HepG2 (cell line): ENCODE results near the gene ABHD17A. TPM values are rescaled to one million over a fixed set of nuclear protein-coding genes. Genes with fewer than 3 reads are reported as not detected.

Experiments used
- GATAD1 ChIP-seq: IDR thresholded peaks from 2 replicates; pipeline ENCODE4 v1.6.1; 2016; ENCODE audit warnings: missing genetic modification reagents, missing compliant biosample characterization
- KLF15 ChIP-seq: sonication (generic); formaldehyde crosslinking; IDR thresholded peaks from 2 replicates; pipeline ENCODE4 v1.8.1; 2023; ENCODE audit warnings: borderline replicate concordance, mild to moderate bottlenecking, inconsistent platforms, missing genetic modification reagents, mixed read lengths
- ZNF441 ChIP-seq: sonication (generic); formaldehyde crosslinking; IDR thresholded peaks from 2 replicates; pipeline ENCODE4 v1.7.0; 2021; ENCODE audit warnings: missing genetic modification reagents, borderline replicate concordance
- polyA plus RNA-seq, 8 experiments: library from polyadenylated mRNA; depleted of rRNA in 3 of 8; stranded (reverse) in 7 of 8; unstranded in 1 of 8; fragments of >200 nt; fragmentation: Illumina TruSeq in 4 of 8; extraction: Trizol in 4 of 8; gene quantifications; 2 replicates each; pipeline versions ENCODE4 v1.2.1 to v1.2.3, GENCODE V29; 2011 to 2016; ENCODE audit warnings: low read depth in 4 of 8, missing spikeins in 1 of 8, mixed read lengths in 1 of 8; ENCODE audit not compliant: insufficient read depth in 1 of 8
- total RNA-seq, 5 experiments: library from RNA; depleted of rRNA; stranded (reverse); fragments of >200 nt; fragmentation: Illumina TruSeq; extraction: Trizol; gene quantifications; 2 replicates each; pipeline ENCODE4 v1.2.3, GENCODE V29; 2016; ENCODE audit warnings: low read depth in 1 of 5
- TF ChIP-seq, protein P1 (sequence below): sonication (generic); formaldehyde crosslinking; IDR thresholded peaks from 2 replicates; pipeline ENCODE4 v1.8.0; 2022; ENCODE audit warnings: mild to moderate bottlenecking, missing genetic modification reagents; ENCODE audit not compliant: insufficient replicate concordance
- TF ChIP-seq, protein P2 (sequence below): IDR thresholded peaks from 2 replicates; pipeline ENCODE4 v1.6.1; 2012; ENCODE audit warnings: low read length, improper control_type of control experiment
- TF ChIP-seq, protein P3 (sequence below), 2 experiments: sonication (generic) in 1 of 2; formaldehyde crosslinking in 1 of 2; IDR thresholded peaks; 2 replicates each; pipeline versions ENCODE4 v1.4.0 to v1.6.1; 2016 to 2020; ENCODE audit warnings: borderline replicate concordance in 1 of 2, low read depth in 1 of 2, mild to moderate bottlenecking in 1 of 2, missing genetic modification reagents in 1 of 2
- TF ChIP-seq, protein P4 (sequence below): IDR thresholded peaks from 2 replicates; pipeline ENCODE4 v1.6.1; 2016; ENCODE audit warnings: low read depth, control low read depth
- TF ChIP-seq, protein P5 (sequence below), 2 experiments: IDR thresholded peaks; 2 replicates each; pipeline ENCODE4 v1.6.1; 2011 to 2012; ENCODE audit warnings: low read length in 2 of 2, borderline replicate concordance in 1 of 2, low read depth in 1 of 2, mild to moderate bottlenecking in 1 of 2, moderate library complexity in 1 of 2

Gene ABHD17A
- total and polyA plus RNA-seq, 2 of the 13 experiments (the other 11 are each of a cell fraction or from before 2014, with no cell fraction given), result 27.7 to 40.8 TPM

DNA sequence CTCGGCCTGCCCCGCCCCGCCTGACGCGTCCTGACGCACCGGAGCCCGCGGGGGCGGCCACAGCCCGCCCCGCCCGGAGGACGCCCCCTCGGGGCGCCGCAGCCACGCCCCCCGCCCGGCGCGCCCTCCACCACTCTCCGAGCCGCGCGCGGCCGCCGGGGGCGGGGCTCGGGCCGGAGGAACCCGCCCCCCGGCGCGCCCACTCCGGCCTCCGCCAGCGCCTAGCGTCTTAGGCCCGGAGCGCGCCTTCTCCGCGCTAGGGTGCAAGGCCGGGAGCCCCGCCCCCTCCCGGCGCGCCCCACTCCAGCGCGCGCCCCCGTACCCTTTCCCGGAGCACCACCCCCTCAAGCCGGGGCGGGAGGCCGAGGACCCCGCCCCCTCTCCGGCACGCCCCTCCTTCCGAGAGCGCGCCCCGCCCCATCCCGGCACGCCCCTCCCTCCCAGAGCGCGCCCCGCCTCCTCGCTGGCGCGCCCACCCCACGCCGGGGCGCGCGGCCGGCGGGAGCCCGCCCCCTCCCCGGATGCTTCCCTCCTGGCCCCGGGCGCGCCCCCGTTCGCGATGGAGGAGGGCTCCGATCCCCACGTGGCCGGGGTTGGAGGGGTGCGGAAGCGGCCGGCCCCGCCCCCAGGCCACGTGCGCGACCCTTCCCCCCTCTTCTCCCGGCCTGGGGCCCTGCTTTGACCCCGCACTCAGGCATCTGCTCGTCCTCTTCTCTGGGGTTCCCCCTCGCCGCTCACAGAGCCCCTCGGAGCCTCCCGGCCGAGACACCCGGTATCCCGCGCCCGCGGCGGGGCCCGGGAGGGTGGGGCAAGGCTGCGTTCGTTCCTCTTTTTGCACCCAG lies 21.4 kb downstream of the ABHD17A start (continued):
- TF ChIP-seq, protein P1, sequence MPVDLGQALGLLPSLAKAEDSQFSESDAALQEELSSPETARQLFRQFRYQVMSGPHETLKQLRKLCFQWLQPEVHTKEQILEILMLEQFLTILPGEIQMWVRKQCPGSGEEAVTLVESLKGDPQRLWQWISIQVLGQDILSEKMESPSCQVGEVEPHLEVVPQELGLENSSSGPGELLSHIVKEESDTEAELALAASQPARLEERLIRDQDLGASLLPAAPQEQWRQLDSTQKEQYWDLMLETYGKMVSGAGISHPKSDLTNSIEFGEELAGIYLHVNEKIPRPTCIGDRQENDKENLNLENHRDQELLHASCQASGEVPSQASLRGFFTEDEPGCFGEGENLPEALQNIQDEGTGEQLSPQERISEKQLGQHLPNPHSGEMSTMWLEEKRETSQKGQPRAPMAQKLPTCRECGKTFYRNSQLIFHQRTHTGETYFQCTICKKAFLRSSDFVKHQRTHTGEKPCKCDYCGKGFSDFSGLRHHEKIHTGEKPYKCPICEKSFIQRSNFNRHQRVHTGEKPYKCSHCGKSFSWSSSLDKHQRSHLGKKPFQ (CRISPR knock-in tag), result no peak
- TF ChIP-seq, protein P2, sequence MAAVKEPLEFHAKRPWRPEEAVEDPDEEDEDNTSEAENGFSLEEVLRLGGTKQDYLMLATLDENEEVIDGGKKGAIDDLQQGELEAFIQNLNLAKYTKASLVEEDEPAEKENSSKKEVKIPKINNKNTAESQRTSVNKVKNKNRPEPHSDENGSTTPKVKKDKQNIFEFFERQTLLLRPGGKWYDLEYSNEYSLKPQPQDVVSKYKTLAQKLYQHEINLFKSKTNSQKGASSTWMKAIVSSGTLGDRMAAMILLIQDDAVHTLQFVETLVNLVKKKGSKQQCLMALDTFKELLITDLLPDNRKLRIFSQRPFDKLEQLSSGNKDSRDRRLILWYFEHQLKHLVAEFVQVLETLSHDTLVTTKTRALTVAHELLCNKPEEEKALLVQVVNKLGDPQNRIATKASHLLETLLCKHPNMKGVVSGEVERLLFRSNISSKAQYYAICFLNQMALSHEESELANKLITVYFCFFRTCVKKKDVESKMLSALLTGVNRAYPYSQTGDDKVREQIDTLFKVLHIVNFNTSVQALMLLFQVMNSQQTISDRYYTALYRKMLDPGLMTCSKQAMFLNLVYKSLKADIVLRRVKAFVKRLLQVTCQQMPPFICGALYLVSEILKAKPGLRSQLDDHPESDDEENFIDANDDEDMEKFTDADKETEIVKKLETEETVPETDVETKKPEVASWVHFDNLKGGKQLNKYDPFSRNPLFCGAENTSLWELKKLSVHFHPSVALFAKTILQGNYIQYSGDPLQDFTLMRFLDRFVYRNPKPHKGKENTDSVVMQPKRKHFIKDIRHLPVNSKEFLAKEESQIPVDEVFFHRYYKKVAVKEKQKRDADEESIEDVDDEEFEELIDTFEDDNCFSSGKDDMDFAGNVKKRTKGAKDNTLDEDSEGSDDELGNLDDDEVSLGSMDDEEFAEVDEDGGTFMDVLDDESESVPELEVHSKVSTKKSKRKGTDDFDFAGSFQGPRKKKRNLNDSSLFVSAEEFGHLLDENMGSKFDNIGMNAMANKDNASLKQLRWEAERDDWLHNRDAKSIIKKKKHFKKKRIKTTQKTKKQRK, result no peak
- TF ChIP-seq, protein P3, sequence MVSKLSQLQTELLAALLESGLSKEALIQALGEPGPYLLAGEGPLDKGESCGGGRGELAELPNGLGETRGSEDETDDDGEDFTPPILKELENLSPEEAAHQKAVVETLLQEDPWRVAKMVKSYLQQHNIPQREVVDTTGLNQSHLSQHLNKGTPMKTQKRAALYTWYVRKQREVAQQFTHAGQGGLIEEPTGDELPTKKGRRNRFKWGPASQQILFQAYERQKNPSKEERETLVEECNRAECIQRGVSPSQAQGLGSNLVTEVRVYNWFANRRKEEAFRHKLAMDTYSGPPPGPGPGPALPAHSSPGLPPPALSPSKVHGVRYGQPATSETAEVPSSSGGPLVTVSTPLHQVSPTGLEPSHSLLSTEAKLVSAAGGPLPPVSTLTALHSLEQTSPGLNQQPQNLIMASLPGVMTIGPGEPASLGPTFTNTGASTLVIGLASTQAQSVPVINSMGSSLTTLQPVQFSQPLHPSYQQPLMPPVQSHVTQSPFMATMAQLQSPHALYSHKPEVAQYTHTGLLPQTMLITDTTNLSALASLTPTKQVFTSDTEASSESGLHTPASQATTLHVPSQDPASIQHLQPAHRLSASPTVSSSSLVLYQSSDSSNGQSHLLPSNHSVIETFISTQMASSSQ (IDR thresholded peaks at IDR 0.05; ENCODE audit: low read depth), result no peak
- TF ChIP-seq, protein P3 (CRISPR knock-in tag; IDR thresholded peaks at IDR 0.05; ENCODE audit: borderline replicate concordance), result peak; percentile 29; the same call in 1 of the 2 replicates
- TF ChIP-seq, protein P4, sequence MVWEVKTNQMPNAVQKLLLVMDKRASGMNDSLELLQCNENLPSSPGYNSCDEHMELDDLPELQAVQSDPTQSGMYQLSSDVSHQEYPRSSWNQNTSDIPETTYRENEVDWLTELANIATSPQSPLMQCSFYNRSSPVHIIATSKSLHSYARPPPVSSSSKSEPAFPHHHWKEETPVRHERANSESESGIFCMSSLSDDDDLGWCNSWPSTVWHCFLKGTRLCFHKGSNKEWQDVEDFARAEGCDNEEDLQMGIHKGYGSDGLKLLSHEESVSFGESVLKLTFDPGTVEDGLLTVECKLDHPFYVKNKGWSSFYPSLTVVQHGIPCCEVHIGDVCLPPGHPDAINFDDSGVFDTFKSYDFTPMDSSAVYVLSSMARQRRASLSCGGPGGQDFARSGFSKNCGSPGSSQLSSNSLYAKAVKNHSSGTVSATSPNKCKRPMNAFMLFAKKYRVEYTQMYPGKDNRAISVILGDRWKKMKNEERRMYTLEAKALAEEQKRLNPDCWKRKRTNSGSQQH (CRISPR knock-in tag), result peak; percentile 30; the same call in 1 of the 2 replicates
- peak; percentile 30; the same call in 1 of the 2 replicates for TF ChIP-seq KLF15
- TF ChIP-seq, protein P5, sequence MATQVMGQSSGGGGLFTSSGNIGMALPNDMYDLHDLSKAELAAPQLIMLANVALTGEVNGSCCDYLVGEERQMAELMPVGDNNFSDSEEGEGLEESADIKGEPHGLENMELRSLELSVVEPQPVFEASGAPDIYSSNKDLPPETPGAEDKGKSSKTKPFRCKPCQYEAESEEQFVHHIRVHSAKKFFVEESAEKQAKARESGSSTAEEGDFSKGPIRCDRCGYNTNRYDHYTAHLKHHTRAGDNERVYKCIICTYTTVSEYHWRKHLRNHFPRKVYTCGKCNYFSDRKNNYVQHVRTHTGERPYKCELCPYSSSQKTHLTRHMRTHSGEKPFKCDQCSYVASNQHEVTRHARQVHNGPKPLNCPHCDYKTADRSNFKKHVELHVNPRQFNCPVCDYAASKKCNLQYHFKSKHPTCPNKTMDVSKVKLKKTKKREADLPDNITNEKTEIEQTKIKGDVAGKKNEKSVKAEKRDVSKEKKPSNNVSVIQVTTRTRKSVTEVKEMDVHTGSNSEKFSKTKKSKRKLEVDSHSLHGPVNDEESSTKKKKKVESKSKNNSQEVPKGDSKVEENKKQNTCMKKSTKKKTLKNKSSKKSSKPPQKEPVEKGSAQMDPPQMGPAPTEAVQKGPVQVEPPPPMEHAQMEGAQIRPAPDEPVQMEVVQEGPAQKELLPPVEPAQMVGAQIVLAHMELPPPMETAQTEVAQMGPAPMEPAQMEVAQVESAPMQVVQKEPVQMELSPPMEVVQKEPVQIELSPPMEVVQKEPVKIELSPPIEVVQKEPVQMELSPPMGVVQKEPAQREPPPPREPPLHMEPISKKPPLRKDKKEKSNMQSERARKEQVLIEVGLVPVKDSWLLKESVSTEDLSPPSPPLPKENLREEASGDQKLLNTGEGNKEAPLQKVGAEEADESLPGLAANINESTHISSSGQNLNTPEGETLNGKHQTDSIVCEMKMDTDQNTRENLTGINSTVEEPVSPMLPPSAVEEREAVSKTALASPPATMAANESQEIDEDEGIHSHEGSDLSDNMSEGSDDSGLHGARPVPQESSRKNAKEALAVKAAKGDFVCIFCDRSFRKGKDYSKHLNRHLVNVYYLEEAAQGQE (IDR thresholded peaks at IDR 0.05; ENCODE audit: borderline replicate concordance in 1 of 2, low read depth in 1 of 2, low read length in 2 of 2), result peak in 1 of 2 experiments; percentile 10; a peak in 1 of 4 replicates
- no peak for TF ChIP-seq ZNF441 (CRISPR knock-in tag)
- no peak; the same call in 1 of the 2 replicates for TF ChIP-seq GATAD1
